ENCODE data around the gene KLHDC4.
"Not testable (repeated sequence)": the region's sequence is repeated elsewhere in the genome, so short reads cannot be mapped to it uniquely, and the experiment has no call there.

Gene KLHDC4

DNA sequence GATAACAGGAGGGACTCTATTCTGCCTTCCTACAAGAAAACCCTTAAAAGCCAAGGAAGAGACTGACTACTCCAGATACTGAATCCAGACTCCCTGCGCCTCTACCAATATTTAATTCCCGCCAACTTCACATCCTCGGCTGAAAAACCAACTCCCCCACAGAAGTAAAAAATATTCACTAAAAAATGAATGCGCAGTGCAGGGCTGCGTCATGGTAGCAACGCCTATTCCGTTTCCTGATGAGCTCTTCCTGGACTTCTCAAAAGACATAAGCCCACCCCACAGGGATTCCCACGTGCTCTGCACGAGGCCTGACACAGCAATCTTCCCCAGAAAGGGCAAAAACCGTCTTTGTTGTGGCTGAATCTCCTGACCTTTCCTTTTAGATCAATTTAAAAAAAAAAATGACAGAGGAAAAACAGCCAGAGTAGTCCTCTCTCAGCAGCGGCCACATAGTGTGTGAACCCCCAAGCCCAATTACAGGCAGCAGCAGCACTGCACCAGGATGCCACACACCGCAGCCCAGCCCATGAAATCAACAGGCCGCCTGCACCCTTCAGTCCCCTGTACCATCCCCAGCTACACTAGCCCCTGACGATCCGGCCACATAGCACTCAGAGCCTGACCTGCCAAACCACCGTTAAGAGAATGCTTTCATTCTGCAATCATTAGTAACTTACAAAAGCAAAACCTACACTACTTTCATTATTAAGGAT is 23.9 kb downstream of the KLHDC4 start:
- no peak for FAIRE-seq

DNA sequence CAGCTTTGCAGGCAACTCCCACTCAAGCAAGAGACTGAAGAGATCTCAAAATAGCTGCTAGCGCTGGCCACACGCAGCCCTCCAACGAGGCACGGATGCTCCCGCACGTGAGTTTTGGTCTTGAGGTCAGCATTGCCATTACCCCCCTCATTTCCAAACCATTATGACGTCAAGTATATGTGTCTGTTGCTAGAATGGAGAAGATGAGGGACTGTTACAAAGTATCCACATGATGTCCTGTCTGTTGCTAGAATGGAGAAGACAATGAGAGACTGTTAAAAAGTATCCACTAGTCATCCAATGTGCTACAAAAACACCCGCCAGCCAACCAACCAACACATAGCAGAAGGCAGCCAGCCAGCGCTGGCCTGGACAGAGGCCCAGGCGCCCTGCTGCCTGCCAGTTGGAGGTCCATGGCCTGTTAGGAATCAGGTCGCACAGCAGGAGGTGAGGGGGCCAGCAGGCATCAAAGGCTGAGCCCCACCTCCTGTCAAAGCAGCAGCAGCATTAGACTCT is 24.8 kb downstream of the KLHDC4 start:
- FAIRE-seq: no peak

DNA sequence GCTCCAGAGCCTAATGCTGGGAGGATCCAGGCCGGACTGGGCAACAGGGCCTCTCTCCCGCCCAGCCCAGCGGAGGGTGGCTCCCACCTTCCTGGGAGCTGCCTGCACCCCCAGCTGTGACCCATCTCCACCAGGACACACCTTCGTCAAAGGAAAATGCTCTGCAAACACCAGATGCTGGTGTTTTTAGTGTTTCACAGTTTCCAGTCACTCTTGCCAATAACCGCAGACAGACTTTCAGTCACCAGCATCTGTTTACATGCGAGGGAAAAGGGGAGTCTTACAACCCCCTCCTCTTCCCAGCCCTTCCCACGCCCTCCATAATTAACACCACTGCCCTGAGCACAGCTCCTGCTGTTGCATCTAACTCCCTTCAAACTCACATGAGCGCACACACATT is 25.3 kb downstream of the KLHDC4 start:
- FAIRE-seq: peak; percentile 56

GRCh38 chr16:87739801-87740200 is 26.0 kb downstream of the KLHDC4 start:
- no peak for FAIRE-seq

GRCh38 chr16:87736008-87736382 is 29.8 kb downstream of the KLHDC4 start:
- no peak for FAIRE-seq

DNA sequence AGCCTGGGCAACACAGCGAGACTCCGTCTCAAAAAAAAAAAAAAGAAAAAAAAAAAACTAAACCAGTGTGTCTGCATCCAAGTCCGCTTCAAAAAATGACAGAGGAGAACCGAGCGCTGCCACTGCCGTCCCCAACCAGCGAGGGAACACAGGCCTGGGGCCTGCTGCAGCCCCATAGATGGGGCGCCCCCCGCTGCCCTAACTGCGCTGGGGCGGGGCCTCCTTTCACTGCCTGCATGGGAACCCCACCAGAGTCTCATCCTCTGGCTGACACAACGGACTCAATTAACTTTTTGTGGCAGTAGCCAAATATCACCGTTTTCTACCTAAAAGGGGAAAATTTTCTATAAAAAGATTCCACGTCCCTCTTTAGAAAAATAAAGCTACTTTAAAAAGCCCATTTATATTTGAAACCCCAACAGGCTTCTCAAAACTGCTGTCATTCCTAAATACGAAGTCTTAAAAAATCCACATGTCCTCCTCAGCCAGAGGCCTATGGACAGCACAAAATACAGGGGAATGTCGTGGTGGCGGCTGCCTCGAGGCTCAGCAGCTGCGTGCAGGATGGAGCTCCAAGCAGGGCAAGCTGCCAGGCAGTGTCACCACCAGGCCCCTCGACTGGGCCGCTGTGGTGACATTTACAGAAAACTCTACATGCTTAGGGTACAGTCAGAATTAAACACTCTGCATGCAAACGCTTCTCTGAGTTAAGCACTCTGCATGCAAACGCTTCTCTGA is 30.3 kb downstream of the KLHDC4 start:
- no peak for FAIRE-seq

DNA sequence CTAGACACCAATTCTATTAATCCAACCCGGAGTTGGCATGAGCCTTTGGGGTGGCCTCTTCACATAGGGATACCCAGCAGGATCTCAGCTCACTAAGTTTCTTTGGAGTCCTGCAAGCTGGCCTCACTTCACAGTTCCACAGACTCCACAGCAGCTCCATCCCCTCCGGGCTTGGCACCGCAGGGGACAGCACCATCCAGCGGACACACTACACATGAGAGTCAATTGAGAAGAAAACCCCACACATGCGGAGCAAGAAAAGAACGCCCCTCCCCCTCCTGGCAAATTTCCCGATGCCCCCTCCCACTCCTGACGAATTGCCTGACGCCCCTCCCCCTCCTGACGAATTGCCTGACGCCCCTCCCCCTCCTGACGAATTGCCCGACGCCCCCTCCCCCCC is 31.1 kb downstream of the KLHDC4 start:
- FAIRE-seq: no peak

GRCh38 chr16:87733190-87733589 is 32.6 kb downstream of the KLHDC4 start:
- FAIRE-seq: no peak

DNA sequence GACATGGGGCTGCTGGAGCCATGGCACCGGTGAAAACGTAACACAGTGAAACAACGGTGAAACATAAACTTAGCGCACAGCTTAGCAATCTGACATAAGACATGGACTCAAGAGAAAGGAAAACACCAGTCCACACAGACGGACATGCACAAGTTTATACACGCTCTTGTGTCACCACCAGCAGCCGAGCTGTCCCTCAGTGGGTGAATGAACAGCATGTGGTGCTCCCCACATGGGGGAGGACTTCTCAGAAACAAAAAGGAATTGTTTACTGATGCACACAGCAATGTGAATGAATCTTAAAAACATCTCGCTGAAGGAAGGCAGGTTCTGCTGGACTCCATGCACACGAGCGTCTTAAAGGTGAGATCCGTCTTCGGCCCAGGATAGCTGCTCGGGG is 34.2 kb downstream of the KLHDC4 start:
- FAIRE-seq: no peak

DNA sequence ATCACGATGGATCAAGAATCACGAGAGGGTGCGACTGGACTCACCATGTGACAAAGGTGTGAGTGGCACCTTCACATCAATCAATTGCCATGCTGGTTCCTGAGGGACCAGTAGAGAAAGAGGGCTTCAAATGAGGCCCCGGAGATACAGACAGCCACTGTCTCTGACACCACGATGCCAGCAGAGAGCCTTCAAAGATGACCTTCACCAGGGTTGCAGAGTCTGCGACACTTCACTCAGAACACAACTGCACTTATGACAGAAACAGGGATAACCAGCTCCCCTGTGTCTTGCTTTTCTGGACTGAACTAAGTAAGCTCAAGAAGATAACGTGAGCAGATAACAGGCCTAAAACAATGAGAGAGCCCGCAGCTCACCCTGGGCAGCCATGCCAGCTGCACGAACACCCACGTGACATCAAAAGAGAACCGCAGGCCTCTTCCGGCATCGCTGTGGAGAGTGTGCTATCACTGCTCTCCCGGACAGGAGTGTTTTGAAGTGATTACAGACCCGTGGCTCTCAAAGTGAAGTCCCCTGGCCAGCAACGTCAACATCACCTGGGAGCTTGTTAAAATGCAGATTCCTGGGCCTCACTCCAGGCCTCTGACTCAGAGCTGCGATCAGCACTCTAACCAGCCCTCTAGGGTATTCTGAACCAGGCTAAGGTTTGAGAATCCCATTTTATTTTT is 36.4 kb downstream of the KLHDC4 start:
- FAIRE-seq: no peak

GRCh38 chr16:87728026-87728425 is 37.8 kb downstream of the KLHDC4 start:
- no peak for FAIRE-seq

DNA sequence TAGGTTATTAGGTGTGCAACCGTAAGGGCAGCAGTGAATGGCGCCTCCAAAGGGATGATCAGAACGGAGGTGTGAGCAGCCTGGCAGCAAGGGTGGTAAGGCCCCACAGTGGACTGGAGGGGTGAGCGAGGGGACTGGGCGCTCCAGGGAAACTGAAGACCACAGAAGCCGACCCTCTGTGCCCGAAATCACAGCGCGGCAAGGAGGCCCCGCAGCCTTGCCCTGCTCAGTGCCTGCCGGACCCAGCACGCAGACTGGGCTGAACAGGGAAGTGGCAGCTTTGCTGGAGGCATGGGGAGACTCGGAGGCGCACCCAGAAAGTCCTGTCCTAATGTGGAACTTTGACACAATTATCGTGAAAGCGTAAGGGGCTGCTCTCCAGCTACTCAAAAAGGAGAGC is 38.4 kb downstream of the KLHDC4 start:
- FAIRE-seq: no peak

GRCh38 chr16:87726577-87726976 is 39.2 kb downstream of the KLHDC4 start:
- FAIRE-seq: not testable (repeated sequence)

GRCh38 chr16:87725596-87726235 is 40.1 kb downstream of the KLHDC4 start:
- no peak for FAIRE-seq

- FAIRE-seq: no peak
Observed at GRCh38 chr16:87724490-87725291, 41.1 kb downstream of the KLHDC4 start.

DNA sequence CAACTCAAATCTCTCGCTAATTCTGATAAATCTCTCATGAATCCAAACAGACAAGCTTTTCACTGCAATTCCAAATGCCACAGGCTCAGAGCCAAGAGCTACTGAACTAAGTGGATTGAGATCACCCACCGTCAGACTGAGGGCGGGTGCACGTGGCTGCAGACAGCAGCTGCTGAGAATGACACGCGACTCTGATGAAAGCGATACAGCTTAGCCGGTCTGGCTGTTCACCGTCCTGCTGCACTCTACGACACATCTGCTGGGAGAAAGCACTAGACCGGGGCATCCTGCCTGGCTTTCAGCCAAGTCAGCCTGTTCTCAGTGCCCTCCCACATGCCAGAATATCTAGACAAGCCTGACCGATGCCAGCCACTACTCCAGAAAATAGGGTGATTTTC is 42.6 kb downstream of the KLHDC4 start:
- peak; percentile 96 for FAIRE-seq

- FAIRE-seq: no peak
Observed at GRCh38 chr16:87722590-87723225, 43.1 kb downstream of the KLHDC4 start.

GRCh38 chr16:87721622-87722585 is 43.9 kb downstream of the KLHDC4 start:
- no peak for FAIRE-seq

GRCh38 chr16:87720446-87720845 is 45.3 kb downstream of the KLHDC4 start:
- FAIRE-seq: no peak

DNA sequence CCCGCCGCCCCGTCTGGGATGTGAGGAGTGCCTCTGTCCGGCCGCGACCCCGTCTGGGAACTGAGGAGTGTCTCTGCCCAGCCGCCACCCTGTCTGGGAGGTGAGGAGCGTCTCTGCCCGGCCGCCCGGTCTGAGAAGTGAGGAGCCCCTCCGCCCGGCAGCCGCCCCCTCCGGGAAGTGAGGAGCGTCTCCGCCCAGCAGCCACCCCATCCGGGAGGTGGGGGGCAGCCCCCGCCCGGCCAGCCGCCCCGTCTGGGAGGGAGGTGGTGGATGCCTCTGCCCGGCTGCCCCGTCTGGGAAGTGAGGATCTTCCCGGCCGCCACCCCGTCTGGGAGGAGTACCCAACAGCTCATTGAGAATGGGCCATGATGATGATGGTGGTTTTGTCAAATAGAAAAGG is 47.0 kb downstream of the KLHDC4 start:
- FAIRE-seq: not testable (repeated sequence)

DNA sequence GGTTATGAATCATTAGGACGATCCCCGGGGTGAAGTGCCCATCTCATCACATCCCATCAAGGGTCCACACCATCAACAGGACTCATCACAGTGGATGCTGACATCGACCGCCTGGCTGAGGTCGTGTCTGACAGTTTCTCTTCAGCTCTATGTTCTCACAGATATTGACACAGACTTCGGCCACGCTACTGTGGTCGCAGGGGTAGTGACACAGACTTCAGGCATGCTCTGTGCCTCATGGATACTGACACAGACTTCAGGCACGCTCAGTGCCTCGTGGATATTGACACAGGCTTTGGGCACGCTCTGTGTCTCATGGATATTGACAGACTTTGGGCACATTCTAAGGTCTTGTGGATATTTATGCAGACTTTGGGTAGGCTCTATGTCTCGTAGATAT is 50.1 kb downstream of the KLHDC4 start:
- FAIRE-seq: no peak

Measured in islet of Langerhans (tissue), 1 donor.